Lung (tissue), 12 donors: ENCODE measurements around the gene HHEX. TPM values are rescaled to one million over a fixed set of nuclear protein-coding genes. Genes with fewer than 3 reads are reported as not detected.
"Not testable (repeated sequence)": the region's sequence is repeated elsewhere in the genome, so short reads cannot be mapped to it uniquely, and the experiment has no call there.

Source experiments
- ATAC-seq: fragments of 200-7000 bp; cut with Tn5 transposase; one replicate; pipeline ENCODE4 v1.9.1; 2020; ENCODE audit warnings: moderate number of reproducible peaks; ENCODE audit not compliant: insufficient read depth, low FRiP score
- DNase-seq, 3 donors: peaks; one replicate each; pipeline ENCODE4 v3.0.0-alpha.2; 2013 to 2017
- H3K27ac ChIP-seq, 2 donors: one replicate each; pipeline ENCODE4 v1.5.1; 2013; ENCODE audit warnings: mild to moderate bottlenecking in 2 of 2, moderate library complexity in 2 of 2, control low read depth in 1 of 2, inconsistent platforms in 1 of 2, low read depth in 1 of 2, low read length in 1 of 2
- H3K27me3 ChIP-seq, 3 donors: one replicate each; pipeline ENCODE4 v1.5.1; 2013; ENCODE audit warnings: low read length in 2 of 3; ENCODE audit not compliant: control insufficient read depth in 3 of 3, insufficient read depth in 3 of 3
- H3K36me3 ChIP-seq, 4 donors: one replicate each; pipeline ENCODE4 v1.5.1; 2013; ENCODE audit warnings: low read length in 4 of 4, mild to moderate bottlenecking in 1 of 4, moderate library complexity in 1 of 4; ENCODE audit not compliant: control insufficient read depth in 4 of 4, insufficient read depth in 4 of 4
- H3K4me1 ChIP-seq, 5 donors: one replicate each; pipeline ENCODE4 v1.5.1; 2013; ENCODE audit warnings: low read length in 5 of 5, mild to moderate bottlenecking in 2 of 5, moderate library complexity in 1 of 5; ENCODE audit not compliant: control insufficient read depth in 5 of 5, insufficient read depth in 5 of 5
- H3K4me3 ChIP-seq: one replicate; pipeline ENCODE4 v1.5.1; 2013; ENCODE audit warnings: mild to moderate bottlenecking, control low read depth, moderate library complexity
- H3K9ac ChIP-seq, 2 donors: one replicate each; pipeline ENCODE4 v1.5.1; 2013; ENCODE audit warnings: low read length in 2 of 2, control low read depth in 1 of 2; ENCODE audit not compliant: insufficient read depth in 1 of 2
- H3K9me3 ChIP-seq, 4 donors: one replicate each; pipeline ENCODE4 v1.5.1; 2013; ENCODE audit warnings: low read length in 3 of 4, mild to moderate bottlenecking in 1 of 4, moderate library complexity in 1 of 4; ENCODE audit not compliant: control insufficient read depth in 4 of 4, insufficient read depth in 3 of 4
- WGBS, 2 donors: extraction: QIAGEN DNeasy Blood & Tissue Kit; methylation state at CpG; one replicate each; pipeline ENCODE4 v1.1.7; 2013; 5-methylcytosine and 5-hydroxymethylcytosine counted together
- polyA plus RNA-seq, 2 donors: library from polyadenylated mRNA; stranded (reverse); fragments of 200-250 nt; gene quantifications; one replicate each; pipeline ENCODE4 v1.2.1, GENCODE V29; 2013
- total RNA-seq, 2 donors: library from RNA; depleted of rRNA in 1 of 2; stranded (reverse); fragments of >200 nt in 1 of 2; gene quantifications; one replicate each; pipeline ENCODE4 v1.2.1, GENCODE V29; 2014 to 2021
- TF ChIP-seq, protein P1 (sequence below): IDR thresholded peaks from 2 replicates; pipeline ENCODE4 v1.5.1; 2012; ENCODE audit warnings: mild to moderate bottlenecking; ENCODE audit errors: control extremely low read depth, extremely low read depth
- donor health status: control.
- donor health status: control.
- donor health status: Bipolar disorder and iron deficiency.
- donor health status: healthy.
- donor health status: DM: yes; HTN: yes; CAD: no.

Gene HHEX
- total and polyA plus RNA-seq, 4 donors = 15.3 to 18.6 (median 17.1) TPM

DNA sequence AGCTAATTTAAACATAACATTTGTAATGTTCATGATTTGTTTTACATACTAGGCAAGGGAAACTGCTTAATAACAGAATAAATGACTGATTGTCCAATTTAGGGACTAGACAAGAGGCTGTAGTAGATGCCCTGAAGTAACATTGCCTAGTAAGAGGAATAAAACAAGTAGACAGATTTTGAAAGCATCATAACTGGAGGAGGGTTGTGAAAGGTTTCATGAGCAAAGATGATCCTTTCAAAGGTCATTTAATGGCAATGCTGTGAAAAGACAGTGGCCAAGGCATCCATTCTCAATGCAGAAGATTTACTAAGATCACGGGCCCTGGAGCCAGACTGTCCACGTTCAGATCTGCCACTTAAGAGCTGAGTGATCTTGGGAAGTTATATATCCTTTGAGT lies 44.8 kb upstream of the HHEX start:
- no peak overlapping the region for H3K9ac ChIP-seq
- H3K9me3 ChIP-seq = no peaks in the 10 kb centered on the region
- 96 to 97% methylated on average over 2 of the region's 2 CpGs for WGBS, 2 donors
- H3K4me1 ChIP-seq = no peaks in the 10 kb centered on the region
- H3K4me3 ChIP-seq = no peak overlapping the region
- TF ChIP-seq, protein P1, sequence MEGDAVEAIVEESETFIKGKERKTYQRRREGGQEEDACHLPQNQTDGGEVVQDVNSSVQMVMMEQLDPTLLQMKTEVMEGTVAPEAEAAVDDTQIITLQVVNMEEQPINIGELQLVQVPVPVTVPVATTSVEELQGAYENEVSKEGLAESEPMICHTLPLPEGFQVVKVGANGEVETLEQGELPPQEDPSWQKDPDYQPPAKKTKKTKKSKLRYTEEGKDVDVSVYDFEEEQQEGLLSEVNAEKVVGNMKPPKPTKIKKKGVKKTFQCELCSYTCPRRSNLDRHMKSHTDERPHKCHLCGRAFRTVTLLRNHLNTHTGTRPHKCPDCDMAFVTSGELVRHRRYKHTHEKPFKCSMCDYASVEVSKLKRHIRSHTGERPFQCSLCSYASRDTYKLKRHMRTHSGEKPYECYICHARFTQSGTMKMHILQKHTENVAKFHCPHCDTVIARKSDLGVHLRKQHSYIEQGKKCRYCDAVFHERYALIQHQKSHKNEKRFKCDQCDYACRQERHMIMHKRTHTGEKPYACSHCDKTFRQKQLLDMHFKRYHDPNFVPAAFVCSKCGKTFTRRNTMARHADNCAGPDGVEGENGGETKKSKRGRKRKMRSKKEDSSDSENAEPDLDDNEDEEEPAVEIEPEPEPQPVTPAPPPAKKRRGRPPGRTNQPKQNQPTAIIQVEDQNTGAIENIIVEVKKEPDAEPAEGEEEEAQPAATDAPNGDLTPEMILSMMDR = no peak
- H3K36me3 ChIP-seq = peaks cover 0 to 7% (median 2%) of the 10 kb centered on the region in 4 donors
- H3K27me3 ChIP-seq = no peaks in the 10 kb centered on the region
- DNase-seq = no peak
- no peak overlapping the region for H3K27ac ChIP-seq
- no peak for ATAC-seq

DNA sequence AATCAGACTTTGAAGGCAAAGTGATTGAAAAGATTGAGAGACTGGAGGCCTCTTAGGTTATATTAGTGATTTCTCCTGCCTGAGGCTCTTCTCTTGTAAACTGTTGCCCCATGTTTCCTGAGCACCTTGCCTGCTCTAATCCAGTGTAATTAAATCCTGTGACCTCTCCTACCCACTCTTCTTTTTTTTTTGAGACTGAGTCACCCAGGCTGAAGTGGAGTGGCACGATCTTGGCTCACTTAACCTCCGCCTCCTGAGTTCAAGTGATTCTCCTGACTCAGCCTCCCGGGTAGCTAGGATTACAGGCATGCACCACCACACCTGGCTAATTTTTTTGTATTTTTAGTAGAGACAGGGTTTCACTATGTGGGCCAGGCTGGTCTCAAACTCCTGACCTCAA lies 38.9 kb upstream of the HHEX start:
- not testable (repeated sequence) for H3K36me3 ChIP-seq, H3K4me1 ChIP-seq, H3K9me3 ChIP-seq, H3K27me3 ChIP-seq, H3K9ac ChIP-seq, DNase-seq, H3K27ac ChIP-seq, H3K4me3 ChIP-seq, ATAC-seq
- WGBS, 2 donors = 78 to 96% methylated on average over 3 of the region's 3 CpGs

DNA sequence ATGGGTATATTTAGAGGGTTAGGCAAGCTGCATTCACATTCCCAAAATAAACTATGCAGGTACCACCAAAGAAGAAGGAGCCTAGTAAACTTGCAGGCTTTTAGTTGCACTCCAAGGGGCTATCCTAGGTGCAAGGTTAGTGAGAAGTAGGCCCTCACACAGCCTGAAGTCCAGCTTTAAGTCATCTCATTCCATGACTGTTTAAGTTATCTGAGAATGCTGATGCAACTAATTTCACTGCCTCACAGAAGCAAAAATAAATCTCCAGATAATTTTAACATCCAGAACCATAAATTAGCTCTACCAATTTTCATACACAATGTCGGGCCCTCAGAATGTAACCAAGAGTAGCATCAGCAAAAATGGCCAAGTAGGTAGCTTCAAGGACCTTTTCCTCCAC lies 34.3 kb upstream of the HHEX start:
- TF ChIP-seq, protein P1 = no peak
- H3K4me3 ChIP-seq = no peak overlapping the region
- H3K9ac ChIP-seq = no peak overlapping the region
- ATAC-seq (no peak), DNase-seq (no peak)
- H3K9me3 ChIP-seq = no peaks in the 10 kb centered on the region
- peaks cover 0 to 8% (median 5%) of the 10 kb centered on the region in 4 donors for H3K36me3 ChIP-seq
- no peak overlapping the region for H3K27ac ChIP-seq
- no peaks in the 10 kb centered on the region for H3K4me1 ChIP-seq
- no peaks in the 10 kb centered on the region for H3K27me3 ChIP-seq
- WGBS, 2 donors = 94 to 95% methylated on average over 1 of the region's 1 CpG

DNA sequence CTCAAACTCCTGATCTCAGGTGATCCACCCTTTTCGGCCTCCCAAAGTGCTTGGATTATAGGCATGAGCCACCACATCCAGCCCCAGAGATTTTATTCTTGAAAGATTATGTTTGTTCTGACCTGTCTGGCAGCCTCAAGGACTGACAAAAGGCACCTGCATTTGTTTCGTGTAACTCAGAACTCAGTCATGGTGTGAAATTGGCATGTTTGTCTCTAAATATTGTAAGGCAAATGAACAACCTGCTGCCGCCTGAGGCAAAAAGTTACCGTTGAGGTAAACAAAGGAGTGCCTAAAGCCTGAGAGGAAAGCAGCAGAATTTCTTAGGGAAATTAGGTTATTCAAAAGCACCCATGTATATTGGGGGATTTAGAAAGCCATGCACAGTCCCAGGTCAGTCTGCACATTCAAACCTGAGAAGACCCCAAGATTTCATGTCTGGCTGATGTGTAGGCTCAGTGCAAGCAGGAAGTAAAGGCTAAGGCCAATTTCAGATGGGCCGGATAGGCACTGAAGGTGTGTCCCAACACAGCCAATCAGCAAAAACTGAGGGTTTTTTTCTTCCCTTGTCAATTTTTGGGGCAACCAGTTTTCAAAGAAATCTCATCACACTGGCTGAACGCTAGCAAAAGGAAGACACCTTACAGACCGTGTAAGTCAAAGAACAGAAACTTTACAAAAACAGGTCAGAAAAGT lies 33.3 kb upstream of the HHEX start:
- DNase-seq (no peak), ATAC-seq (no peak)
- Histone ChIP-seq H3K27ac (no peak overlapping the region), H3K9ac (no peak overlapping the region), H3K4me1 (no peaks in the 10 kb centered on the region), H3K27me3 (no peaks in the 10 kb centered on the region), H3K36me3 (peaks cover 0 to 7% (median 1%) of the 10 kb centered on the region in 4 donors), H3K4me3 (no peak overlapping the region), H3K9me3 (no peaks in the 10 kb centered on the region)
- TF ChIP-seq, protein P1 = no peak
- WGBS, 2 donors = 87 to 95% methylated on average over 7 of the region's 7 CpGs
